Activated CD8-positive, alpha-beta memory T cell treated with anti-CD3 and anti-CD28 coated beads for 4 hours (primary cell): Measurements from ENCODE around the gene FMOD.
"Not testable (repeated sequence)": the region's sequence is repeated elsewhere in the genome, so short reads cannot be mapped to it uniquely, and the experiment has no call there.

Experiments
- DNase-seq, 2 donors: peaks; one replicate each; pipeline ENCODE4 v3.0.0-alpha.2; 2020; ENCODE audit warnings: low read depth in 2 of 2

FMOD gene

GRCh38 chr1:203326830-203327683 is 23.9 kb downstream of the FMOD start:
- peak; percentile 89 to 90 for DNase-seq

GRCh38 chr1:203325418-203326091 is 25.4 kb downstream of the FMOD start:
- DNase-seq, result no peak

- DNase-seq, result no peak
Observed at GRCh38 chr1:203325026-203325417, 25.9 kb downstream of the FMOD start.

- DNase-seq, result no peak
Observed at GRCh38 chr1:203324105-203325025, 26.6 kb downstream of the FMOD start.

GRCh38 chr1:203323587-203323986 is 27.3 kb downstream of the FMOD start:
- DNase-seq, result no peak

GRCh38 chr1:203322500-203323179 is 28.3 kb downstream of the FMOD start:
- no peak for DNase-seq

- DNase-seq, result no peak
Observed at GRCh38 chr1:203321273-203322052, 29.5 kb downstream of the FMOD start.

GRCh38 chr1:203320591-203321272 is 30.2 kb downstream of the FMOD start:
- no peak for DNase-seq

- DNase-seq, result no peak
Observed at GRCh38 chr1:203318229-203318517, 32.7 kb downstream of the FMOD start.

GRCh38 chr1:203317429-203318228 is 33.3 kb downstream of the FMOD start:
- DNase-seq, result no peak

- DNase-seq, result no peak
Observed at GRCh38 chr1:203316626-203317093, 34.3 kb downstream of the FMOD start.

- DNase-seq, result not testable (repeated sequence)
Observed at GRCh38 chr1:203314025-203314759, 36.7 kb downstream of the FMOD start.

- DNase-seq, result no peak
Observed at GRCh38 chr1:203311368-203312301, 39.3 kb downstream of the FMOD start.

GRCh38 chr1:203308923-203309331 is 42.0 kb downstream of the FMOD start:
- no peak for DNase-seq

- no peak for DNase-seq
Observed at GRCh38 chr1:203308328-203308922, 42.5 kb downstream of the FMOD start.

- DNase-seq, result no peak
Observed at GRCh38 chr1:203307641-203308126, 43.2 kb downstream of the FMOD start.

- no peak for DNase-seq
Observed at GRCh38 chr1:203306965-203307541, 43.9 kb downstream of the FMOD start.
